Activated T-helper 17 cell treated with anti-CD3 and anti-CD28 coated beads, Interleukin-2, amount 50 U/mL, for 72 hours (primary cell): ENCODE data around the gene HDAC9. TPM values are rescaled to one million over a fixed set of nuclear protein-coding genes. Genes with fewer than 3 reads are reported as not detected.

ENCODE experiments used
- ATAC-seq: fragments of 150-1000 bp; cut with Tn5 transposase; replicated peaks from 2 replicates; pipeline ENCODE4 v1.10.0; 2021; ENCODE audit warnings: mild to moderate bottlenecking, moderate library complexity
- H3K27ac Mint-ChIP-seq: one replicate; pipeline ENCODE4 v1.8.0; 2022; ENCODE audit warnings: mixed read lengths
- H3K27me3 Mint-ChIP-seq: one replicate; pipeline ENCODE4 v1.8.0; 2022; ENCODE audit warnings: mixed read lengths
- H3K36me3 Mint-ChIP-seq: one replicate; pipeline ENCODE4 v1.8.0; 2022; ENCODE audit warnings: low read depth, mild to moderate bottlenecking, mixed read lengths
- H3K4me1 Mint-ChIP-seq: one replicate; pipeline ENCODE4 v1.8.0; 2022; ENCODE audit warnings: mixed read lengths
- H3K4me3 Mint-ChIP-seq: one replicate; pipeline ENCODE4 v1.8.0; 2022; ENCODE audit warnings: mild to moderate bottlenecking, mixed read lengths
- H3K9me3 Mint-ChIP-seq: one replicate; pipeline ENCODE4 v1.8.0; 2022; ENCODE audit warnings: mixed read lengths
- total RNA-seq, 2 donors: library from RNA; stranded (reverse); gene quantifications; one replicate each; pipeline ENCODE4 v1.2.3, GENCODE V29; 2022

Gene HDAC9
- total RNA-seq, 2 donors from 2014 or later, result 1.4 to 4.0 TPM

DNA sequence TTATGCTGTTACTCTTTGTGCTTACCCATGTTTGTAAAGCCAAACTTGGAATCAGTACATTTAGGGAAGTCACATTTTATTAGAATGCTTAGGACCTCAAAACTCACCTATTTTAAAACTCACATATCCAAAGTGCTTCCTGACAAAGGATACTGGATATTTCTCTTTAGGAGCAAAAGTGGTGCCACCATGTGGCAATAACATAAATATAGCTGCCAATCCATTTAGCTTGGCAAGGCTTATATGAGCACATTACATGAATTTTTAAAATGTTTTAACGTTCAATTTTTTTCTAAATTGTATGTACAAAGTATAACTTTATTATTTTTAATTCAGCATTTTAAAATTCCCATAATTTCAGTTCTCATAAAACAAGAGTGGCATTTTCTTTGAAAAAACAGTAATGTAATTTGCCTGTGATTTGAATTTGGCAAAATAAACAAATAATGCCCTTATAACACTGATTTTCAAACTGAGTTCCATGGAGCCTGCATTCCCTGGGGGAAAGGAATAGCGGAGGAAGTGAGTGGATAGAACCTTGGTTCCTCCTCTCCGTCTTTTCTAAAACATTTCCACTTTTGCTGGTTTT is 75.4 kb downstream of the HDAC9 start:
- no peaks in the 10 kb centered on the region for H3K9me3 Mint-ChIP-seq
- H3K27me3 Mint-ChIP-seq, result no peaks in the 10 kb centered on the region
- no peak overlapping the region for H3K27ac Mint-ChIP-seq
- H3K4me3 Mint-ChIP-seq, result no peak overlapping the region
- H3K36me3 Mint-ChIP-seq, result no peaks in the 10 kb centered on the region
- ATAC-seq, result no peak
- no peaks in the 10 kb centered on the region for H3K4me1 Mint-ChIP-seq

DNA sequence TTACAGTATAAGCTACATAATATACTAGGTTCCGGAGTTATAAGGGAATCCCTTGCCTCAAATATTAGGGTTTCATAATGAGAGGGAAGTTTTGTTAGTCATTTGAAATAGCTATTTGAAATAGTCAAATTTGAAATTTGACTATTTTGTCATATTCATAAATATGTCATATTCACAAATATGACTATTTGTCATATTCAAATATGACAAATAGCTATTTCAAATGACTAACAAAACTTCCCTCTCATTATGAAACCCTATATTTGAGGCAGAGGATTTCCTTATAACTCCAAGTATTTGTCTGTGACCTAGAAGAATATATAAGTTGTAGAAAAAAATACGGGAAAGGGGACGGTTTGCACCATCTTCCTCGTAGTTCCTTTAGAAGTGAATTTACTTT is 76.6 kb downstream of the HDAC9 start:
- no peak for ATAC-seq
- Mint-ChIP-seq H3K9me3 (no peaks in the 10 kb centered on the region), H3K36me3 (no peaks in the 10 kb centered on the region), H3K4me1 (no peaks in the 10 kb centered on the region), H3K27ac (no peak overlapping the region), H3K4me3 (no peak overlapping the region), H3K27me3 (no peaks in the 10 kb centered on the region)

DNA sequence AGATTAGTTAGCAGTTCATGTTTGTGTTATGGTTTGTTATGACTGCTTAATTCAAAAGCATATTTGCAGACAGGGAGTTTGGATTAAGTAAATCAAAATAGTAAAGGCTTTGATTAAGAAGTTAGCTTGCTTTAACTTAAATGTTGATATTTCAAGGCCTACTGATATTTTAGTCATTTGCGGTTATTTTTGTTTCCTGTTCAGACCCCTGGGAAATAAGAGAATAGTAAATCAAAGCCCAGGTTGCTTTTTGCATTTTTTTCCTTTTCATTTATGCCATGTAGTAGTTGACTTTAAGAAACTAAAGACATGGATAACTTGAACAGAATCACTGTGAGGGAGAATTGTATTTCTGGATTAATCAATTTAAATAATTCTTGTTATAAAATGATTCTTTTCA is 77.3 kb downstream of the HDAC9 start:
- H3K27ac Mint-ChIP-seq, result no peak overlapping the region
- no peaks in the 10 kb centered on the region for H3K4me1 Mint-ChIP-seq
- no peaks in the 10 kb centered on the region for H3K9me3 Mint-ChIP-seq
- H3K4me3 Mint-ChIP-seq, result no peak overlapping the region
- ATAC-seq, result no peak
- no peaks in the 10 kb centered on the region for H3K36me3 Mint-ChIP-seq
- no peaks in the 10 kb centered on the region for H3K27me3 Mint-ChIP-seq

DNA sequence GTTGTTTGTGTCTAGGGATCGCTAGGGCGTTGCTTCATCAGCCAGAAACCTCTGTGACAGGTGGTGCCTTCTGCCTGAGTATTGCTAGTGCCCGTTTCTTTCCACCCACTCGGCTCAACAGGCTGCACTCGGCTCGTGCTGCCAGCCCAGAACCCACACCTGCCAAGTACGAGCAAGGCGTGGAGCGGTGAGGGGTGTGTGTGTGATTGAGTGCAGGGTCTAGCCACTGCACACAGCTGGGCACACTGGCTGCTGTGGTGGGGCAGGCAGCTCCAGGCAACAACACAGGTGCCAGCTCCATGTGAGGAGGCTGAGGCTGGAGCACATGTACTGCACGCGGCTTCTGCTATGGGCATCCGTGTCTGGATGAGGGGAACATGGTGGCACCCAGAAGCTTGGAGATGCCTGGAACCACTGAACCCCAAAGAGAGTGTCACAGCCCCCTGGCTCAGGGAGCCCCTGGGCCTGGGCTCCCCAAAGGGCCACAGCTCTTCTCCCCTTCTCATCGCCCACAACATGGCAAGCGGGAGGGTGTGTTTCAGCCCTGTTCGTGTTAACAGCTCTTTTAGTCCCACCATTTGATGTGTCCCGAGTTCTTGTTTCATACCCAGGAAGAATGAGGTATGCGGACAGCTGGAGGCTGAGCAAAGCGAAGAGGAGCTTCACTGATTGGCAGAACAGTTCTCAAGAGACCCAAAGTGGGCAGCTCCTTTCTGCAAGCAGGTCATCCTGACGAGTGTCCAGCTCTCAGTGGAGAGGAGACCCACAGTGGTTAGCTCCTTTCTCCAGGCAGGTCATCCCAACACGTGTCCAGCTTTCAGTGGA is 78.1 kb downstream of the HDAC9 start:
- H3K4me3 Mint-ChIP-seq, result no peak overlapping the region
- no peak overlapping the region for H3K27ac Mint-ChIP-seq
- H3K4me1 Mint-ChIP-seq, result no peaks in the 10 kb centered on the region
- no peaks in the 10 kb centered on the region for H3K9me3 Mint-ChIP-seq
- H3K36me3 Mint-ChIP-seq, result no peaks in the 10 kb centered on the region
- no peaks in the 10 kb centered on the region for H3K27me3 Mint-ChIP-seq
- no peak for ATAC-seq

DNA sequence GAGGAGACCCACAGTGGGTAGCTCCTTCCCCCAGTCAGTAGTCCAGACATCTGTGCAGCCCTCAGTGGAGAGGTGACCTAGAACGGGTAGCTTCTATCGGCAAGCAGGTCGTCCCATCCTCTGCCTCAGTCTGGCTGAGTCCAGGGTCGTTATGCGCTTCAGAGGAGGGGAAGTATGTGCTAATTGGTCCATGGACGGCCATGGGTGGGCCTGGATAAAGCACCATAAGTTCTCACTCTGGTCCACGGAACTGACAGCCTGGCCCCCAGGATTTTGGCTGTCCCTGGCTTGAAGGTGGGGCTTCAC is 78.6 kb downstream of the HDAC9 start:
- no peaks in the 10 kb centered on the region for H3K27me3 Mint-ChIP-seq
- H3K27ac Mint-ChIP-seq, result no peak overlapping the region
- H3K4me1 Mint-ChIP-seq, result no peaks in the 10 kb centered on the region
- no peaks in the 10 kb centered on the region for H3K9me3 Mint-ChIP-seq
- no peak for ATAC-seq
- no peaks in the 10 kb centered on the region for H3K36me3 Mint-ChIP-seq
- H3K4me3 Mint-ChIP-seq, result no peak overlapping the region

DNA sequence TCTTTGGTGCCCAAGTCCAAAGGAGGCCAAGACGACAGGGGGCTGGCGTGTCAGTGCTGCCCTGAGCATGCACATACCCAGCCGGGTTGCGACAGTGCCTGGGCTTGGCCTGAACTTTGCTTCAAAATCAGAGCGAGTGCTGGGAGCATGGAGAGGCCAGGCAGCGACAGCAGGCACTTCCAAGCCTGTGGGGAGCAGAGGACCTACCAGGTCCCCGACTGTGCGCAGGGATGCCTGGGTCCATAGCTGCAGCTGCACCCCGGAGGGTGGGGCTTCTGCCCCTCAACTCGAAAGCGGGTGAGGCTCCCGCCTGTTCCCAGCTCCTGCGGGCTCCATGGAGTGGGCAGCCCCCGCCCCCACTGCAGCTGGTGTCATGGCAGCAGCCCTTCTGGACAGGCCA is 79.1 kb downstream of the HDAC9 start:
- Mint-ChIP-seq H3K4me1 (no peaks in the 10 kb centered on the region), H3K9me3 (no peaks in the 10 kb centered on the region), H3K27me3 (no peaks in the 10 kb centered on the region), H3K36me3 (no peaks in the 10 kb centered on the region), H3K27ac (no peak overlapping the region), H3K4me3 (no peak overlapping the region)
- ATAC-seq, result no peak

DNA sequence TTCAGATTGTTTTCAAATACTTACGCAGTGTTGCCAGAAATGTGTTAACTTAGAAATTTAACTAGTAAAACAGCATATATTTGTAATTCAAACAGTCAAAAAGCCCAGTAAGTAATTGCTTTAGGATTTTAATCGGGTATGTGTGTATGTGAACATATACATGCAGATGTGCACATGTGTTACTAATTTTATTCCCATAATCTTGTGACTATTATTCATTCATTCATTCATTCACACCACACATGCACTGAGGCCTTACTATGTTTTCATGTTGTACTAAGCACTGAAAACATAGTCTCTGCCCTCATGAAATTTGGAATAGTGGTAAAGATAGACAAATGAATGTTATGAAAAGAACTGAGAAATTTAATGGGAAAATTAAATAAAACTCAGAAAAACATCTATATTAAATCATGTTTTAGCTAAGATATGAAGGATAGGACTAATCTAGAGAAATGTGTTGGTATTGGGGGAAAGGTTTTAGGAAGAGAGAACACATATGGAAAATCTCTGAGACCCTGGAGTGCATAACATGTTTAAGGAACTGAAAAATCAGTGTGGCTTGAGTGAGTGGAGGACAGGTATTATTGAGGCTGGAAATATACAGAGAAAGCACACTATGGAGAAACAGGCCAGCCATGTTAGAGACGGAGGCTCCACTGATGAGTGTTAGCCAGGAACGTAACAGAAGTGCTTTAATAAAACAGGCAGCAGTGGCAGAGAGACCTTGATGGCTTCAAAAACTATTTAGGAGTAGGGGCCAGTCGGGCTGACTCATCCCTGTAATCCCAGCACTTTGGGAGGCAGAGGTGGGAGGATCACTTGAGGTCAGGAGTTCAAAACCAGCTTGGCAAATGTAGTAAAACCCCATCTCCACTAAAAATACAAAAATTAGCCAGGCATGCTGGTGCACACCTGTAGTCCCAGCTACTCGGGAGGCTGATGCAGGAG is 80.3 kb downstream of the HDAC9 start:
- no peaks in the 10 kb centered on the region for H3K4me1 Mint-ChIP-seq
- no peak overlapping the region for H3K27ac Mint-ChIP-seq
- no peak for ATAC-seq
- H3K36me3 Mint-ChIP-seq, result no peaks in the 10 kb centered on the region
- no peaks in the 10 kb centered on the region for H3K27me3 Mint-ChIP-seq
- no peak overlapping the region for H3K4me3 Mint-ChIP-seq
- no peaks in the 10 kb centered on the region for H3K9me3 Mint-ChIP-seq

DNA sequence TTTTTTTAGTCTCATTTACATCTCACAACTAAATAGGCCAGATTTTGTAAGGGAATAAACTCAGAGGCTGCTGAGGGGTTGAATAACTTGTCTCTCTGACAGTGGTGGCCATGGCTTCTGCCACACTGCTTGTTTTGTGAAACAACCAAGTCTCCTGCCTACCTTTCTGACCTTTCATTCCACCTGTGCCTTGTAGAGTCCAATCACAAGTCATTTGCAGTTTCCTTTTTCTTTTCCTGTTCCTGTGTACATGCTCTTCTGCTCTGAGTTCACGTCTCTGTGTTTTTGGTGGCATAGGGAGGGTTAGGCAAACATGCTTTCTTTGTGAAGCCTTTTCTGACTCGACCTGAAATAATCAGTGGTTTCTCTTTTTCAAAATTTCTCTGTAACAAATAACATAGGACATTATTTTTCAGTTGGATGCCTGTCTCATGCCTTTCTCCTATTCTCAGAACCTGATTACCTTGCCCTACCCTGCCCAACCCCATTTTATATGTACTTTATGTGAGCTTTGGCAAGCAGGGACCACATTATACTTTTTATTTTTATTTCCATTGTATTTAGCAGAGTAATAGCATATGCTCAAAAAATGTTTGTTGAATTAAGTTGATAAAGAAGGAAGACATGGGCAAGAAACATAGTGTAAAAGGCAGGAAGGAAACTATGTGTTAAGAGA is 81.7 kb downstream of the HDAC9 start:
- H3K27ac Mint-ChIP-seq, result no peak overlapping the region
- no peaks in the 10 kb centered on the region for H3K36me3 Mint-ChIP-seq
- H3K27me3 Mint-ChIP-seq, result no peaks in the 10 kb centered on the region
- no peaks in the 10 kb centered on the region for H3K4me1 Mint-ChIP-seq
- H3K4me3 Mint-ChIP-seq, result no peak overlapping the region
- no peaks in the 10 kb centered on the region for H3K9me3 Mint-ChIP-seq
- ATAC-seq, result no peak

DNA sequence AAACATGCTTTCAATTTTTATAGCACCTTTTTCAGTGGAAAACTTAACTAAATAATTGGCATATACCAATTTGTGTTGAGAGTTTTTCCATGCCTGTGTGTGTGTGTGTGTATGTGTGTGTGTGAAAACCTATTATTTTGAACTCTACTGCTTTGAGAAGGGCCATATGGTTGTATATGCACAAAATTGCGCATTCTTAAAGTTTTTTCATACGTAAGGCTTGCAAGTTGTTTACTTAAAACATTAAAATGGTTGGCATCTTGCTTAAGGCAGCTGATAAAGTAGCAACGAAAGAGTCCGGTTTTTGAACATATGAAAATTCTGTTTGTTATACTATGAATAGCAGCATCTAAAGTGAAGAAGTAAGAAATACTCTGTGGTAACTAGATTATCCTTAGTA is 84.1 kb downstream of the HDAC9 start:
- no peak overlapping the region for H3K4me3 Mint-ChIP-seq
- H3K27me3 Mint-ChIP-seq, result no peaks in the 10 kb centered on the region

DNA sequence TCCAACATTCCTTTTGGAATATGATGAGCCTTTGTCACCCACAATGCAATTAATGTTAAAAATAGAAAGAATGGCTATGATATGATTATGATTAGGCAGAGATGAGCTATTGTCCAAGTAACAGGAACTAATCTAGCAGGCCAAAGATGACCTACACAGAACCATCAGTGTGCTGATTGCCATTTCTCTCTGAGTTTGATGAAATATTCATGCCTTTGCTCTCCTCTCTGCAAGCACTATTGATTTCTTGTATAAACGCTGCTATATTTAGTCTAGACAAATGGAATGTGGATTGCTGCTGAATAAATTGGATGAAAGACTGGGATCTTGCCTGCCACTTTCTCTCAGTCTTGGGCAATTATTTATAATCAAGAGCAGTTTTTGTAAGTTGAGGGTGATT is 85.4 kb downstream of the HDAC9 start:
- Mint-ChIP-seq H3K36me3 (no peaks in the 10 kb centered on the region), H3K27me3 (no peaks in the 10 kb centered on the region), H3K9me3 (no peaks in the 10 kb centered on the region), H3K4me1 (no peaks in the 10 kb centered on the region), H3K27ac (no peak overlapping the region), H3K4me3 (no peak overlapping the region)
- no peak for ATAC-seq

More for the DNA sequence above, 84.1 kb downstream of the HDAC9 start:
- Mint-ChIP-seq H3K27ac (no peak overlapping the region), H3K9me3 (no peaks in the 10 kb centered on the region), H3K4me1 (no peaks in the 10 kb centered on the region), H3K36me3 (no peaks in the 10 kb centered on the region)
- ATAC-seq, result no peak

DNA sequence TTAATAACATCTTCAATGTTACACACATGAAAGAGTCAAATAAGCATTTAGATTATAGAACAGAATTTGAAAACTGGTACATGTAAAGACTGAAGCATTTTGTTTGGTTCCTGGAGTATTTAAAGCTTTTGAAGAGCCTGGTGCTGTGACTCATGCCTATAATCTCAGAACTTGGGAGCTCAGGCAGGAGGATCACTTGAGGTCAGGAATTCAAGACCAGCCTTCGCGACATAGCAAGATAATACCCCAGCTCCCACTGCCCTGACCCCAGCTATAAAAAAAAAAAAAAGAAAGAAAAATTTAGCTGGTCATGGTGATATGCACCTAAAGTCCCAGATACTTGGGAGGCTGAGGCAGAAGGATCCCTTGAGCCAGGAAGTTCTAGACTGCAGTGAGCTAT is 87.8 kb downstream of the HDAC9 start:
- no peak overlapping the region for H3K4me3 Mint-ChIP-seq
- no peaks in the 10 kb centered on the region for H3K9me3 Mint-ChIP-seq
- no peaks in the 10 kb centered on the region for H3K4me1 Mint-ChIP-seq
- no peaks in the 10 kb centered on the region for H3K27me3 Mint-ChIP-seq
- H3K27ac Mint-ChIP-seq, result no peak overlapping the region
- H3K36me3 Mint-ChIP-seq, result no peaks in the 10 kb centered on the region
- no peak for ATAC-seq

DNA sequence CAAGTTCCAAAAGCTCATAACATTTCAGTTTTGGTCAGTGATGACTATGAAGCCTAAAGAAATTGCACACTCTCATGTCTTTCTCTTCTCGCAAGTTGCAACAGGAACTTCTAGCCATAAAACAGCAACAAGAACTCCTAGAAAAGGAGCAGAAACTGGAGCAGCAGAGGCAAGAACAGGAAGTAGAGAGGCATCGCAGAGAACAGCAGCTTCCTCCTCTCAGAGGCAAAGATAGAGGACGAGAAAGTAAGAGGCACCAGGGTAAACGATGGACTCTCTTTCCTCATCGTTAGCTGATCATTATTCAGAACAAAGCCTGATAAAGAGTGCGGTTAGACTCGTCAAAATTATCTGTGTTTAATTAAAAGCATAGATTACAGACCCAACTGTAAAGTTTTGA is 94.7 kb downstream of the HDAC9 start:
- H3K27me3 Mint-ChIP-seq, result no peaks in the 10 kb centered on the region
- no peak overlapping the region for H3K27ac Mint-ChIP-seq
- H3K36me3 Mint-ChIP-seq, result no peaks in the 10 kb centered on the region
- H3K4me1 Mint-ChIP-seq, result no peaks in the 10 kb centered on the region
- H3K4me3 Mint-ChIP-seq, result no peak overlapping the region
- H3K9me3 Mint-ChIP-seq, result peaks cover 3% of the 10 kb centered on the region
- ATAC-seq, result no peak

DNA sequence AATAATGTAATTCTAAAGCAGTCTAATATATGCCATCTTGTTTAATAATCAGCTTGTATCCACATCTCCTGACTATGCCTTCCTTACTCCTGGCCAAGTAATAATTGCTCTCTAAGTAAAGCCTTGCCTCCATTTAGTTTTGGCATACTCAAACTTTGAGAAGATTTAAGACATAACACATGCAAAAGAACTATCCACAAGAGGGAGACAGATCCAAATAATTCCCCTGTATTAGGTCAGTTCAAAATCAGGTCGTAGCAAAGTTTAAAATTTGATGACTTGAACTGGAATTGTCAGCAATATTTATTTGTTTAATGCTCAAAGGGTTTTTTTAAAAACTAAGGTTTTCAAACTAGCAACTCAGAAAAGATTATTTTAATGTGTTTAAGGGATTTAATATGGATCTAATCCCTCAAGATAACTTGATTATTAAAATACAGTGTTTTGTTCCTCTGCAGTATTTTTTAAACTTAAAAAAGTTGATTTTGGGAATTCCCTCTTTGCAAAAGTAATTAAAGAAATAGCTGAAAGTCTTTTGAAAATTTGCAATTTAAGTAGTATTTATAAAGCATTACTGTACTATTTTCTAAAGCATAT is 95.3 kb downstream of the HDAC9 start:
- Mint-ChIP-seq H3K27me3 (no peaks in the 10 kb centered on the region), H3K36me3 (no peaks in the 10 kb centered on the region), H3K27ac (no peak overlapping the region), H3K9me3 (peaks cover 3% of the 10 kb centered on the region), H3K4me1 (no peaks in the 10 kb centered on the region), H3K4me3 (no peak overlapping the region)
- no peak for ATAC-seq

DNA sequence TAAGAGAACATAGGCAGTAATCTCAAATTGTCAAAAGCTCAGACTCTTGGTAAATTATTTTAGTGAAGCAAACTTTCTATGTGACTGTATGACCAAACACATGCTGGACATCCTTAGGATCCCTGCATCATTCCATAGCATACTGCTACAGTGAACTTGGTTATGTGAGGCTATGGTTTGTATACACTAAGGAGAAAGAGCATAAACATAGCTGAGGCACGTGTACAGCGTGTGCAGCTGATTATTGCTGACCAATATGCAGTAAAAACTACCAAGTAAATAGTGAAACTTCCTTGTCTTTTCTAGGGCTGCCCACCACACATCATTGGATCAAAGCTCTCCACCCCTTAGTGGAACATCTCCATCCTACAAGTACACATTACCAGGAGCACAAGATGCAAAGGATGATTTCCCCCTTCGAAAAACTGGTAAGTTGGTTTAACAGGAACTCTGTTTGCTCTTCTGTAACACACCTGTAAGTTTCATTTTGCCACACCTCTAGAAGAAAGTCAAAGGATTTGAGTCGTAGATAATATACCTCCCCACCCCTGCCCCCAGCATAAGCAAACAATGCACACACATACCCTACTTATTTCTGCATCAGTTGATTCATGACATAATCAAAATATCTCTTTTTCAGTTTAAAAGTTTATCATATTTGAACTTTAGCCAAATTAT is 98.2 kb downstream of the HDAC9 start:
- H3K9me3 Mint-ChIP-seq, result peaks cover 3% of the 10 kb centered on the region
- no peaks in the 10 kb centered on the region for H3K36me3 Mint-ChIP-seq
- H3K27me3 Mint-ChIP-seq, result no peaks in the 10 kb centered on the region
- no peak overlapping the region for H3K4me3 Mint-ChIP-seq
- ATAC-seq, result no peak
- H3K4me1 Mint-ChIP-seq, result no peaks in the 10 kb centered on the region
- H3K27ac Mint-ChIP-seq, result no peak overlapping the region
